RCC 7860 (cell line): Measurements from ENCODE around the gene CDC42EP2.

Source experiments
- DNase-seq: peaks from one replicate; pipeline ENCODE4 v3.0.0-alpha.2; 2015; ENCODE audit warnings: low spot score
- FAIRE-seq: peaks from 2 replicates; lab custom pipeline; 2012; peaks lifted over from hg19 to GRCh38; lab: Jason Lieb, UNC

CDC42EP2 gene

DNA sequence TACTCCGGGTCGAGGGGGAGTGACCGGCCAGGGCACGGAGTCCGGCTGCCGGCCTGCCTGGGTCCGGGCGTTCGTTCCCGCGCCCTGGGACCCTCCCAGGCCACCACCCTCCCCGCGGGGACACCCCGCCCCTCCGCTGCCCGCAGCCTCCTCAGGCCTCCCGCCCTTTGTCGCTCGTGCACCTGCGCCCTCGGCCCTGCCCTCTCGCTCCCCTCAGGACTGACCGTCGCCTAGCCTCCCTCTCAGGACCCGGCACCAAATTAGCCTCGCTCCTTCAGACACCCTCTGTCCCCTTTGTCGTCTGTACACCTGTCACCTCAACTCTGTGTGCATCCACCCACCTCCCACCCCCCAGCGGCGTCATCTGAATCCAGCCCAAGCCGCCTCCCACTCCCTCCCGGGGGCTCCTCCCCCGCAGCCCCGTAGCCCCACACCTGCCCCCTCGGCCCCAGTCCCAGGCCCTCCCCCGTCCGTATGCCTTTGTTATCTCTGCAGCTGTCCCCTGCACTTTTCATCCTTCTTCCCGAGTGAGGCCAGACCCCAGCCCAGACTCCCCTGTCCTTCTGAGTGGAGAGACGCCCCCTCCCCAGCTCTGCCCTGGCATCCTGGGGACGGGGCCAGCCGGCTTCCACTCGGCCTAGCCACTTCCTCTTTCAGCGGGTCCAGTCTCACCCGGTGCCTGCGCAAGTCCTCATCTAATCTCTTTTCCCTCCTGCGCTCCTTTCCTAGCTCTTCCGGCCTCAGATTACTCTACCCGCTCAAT, 40.5 kb downstream of the CDC42EP2 start:
- DNase-seq (no peak), FAIRE-seq (no peak)

- FAIRE-seq: no peak
- no peak for DNase-seq
These were observed 41.2 kb downstream of the CDC42EP2 start for GRCh38 chr11:65355776-65356393.

GRCh38 chr11:65356394-65356972, 41.8 kb downstream of the CDC42EP2 start:
- no peak for DNase-seq
- FAIRE-seq: no peak

DNA sequence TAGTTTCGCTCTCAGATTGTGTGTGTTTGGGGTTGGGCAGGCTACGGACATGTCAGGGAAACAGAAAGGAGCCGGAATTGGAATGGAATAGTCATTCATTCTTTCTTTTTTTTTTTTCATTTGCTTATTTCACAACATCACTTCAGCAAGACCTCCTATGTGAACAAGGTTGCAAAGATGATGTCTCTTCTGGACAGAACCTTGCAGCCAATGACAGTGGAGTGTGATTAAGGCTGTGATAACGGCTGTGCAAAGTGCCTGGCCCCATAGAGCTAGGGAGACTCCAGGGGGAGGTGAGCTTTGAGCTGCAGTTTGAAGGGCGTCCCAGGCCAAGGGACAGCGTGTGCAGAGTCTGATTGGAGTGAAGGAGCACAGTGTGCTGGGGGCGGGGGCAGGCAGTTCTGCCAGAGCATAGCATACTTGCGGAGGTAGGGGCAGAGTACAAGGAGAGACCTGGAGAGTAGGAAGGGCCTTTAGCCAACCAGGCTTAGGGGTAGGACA, 43.2 kb downstream of the CDC42EP2 start:
- FAIRE-seq: no peak
- no peak for DNase-seq

DNA sequence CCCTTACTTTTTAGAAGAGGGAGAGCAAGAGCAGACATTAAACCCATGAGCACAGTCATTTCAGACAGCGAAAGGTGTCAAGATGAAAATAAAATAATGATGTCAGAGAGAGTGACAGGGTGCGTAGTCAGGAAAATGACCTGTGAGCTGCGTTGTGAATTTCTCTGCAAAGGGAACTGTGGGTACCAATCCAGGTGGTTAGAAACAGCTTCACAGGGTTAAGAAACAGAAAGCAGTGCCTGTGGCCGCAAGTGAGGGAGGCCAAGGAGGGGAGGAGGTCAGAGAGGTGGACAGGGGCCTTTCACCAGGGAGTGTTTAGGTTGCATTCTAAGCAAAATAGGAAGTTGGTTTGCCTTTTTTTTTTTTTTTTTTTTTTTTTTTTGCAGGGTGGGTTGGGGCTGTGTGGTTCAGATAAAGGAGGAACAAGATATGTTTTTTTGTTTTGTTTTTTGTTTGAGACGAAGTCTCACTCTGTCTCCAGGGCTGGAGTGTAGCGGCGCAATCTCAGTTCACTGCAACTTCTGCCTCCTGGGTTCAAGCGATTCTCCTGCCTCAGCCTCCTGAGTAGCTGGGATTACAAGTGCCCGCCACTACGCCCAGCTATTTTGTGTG, 47.8 kb downstream of the CDC42EP2 start:
- FAIRE-seq (no peak), DNase-seq (no peak)

DNA sequence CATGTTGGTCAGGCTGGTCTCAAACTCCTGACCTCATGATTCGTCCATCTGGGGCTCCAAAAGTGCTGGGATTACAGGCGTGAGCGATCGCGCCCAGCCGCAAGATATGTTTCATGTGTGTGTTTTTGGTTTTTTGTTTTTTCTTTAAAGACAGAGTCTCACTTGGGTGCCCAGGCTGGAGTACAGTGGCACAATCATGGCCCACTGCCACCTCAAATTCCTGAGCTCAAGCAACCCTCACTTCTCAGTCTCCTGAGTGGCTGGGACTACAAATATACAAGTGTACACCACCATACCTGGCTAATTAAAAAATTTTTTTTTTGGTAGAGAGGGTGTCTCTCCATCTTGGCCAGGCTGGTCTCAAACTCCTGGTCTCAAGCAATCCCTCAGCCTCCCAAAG, 48.3 kb downstream of the CDC42EP2 start:
- DNase-seq: no peak
- no peak for FAIRE-seq

DNA sequence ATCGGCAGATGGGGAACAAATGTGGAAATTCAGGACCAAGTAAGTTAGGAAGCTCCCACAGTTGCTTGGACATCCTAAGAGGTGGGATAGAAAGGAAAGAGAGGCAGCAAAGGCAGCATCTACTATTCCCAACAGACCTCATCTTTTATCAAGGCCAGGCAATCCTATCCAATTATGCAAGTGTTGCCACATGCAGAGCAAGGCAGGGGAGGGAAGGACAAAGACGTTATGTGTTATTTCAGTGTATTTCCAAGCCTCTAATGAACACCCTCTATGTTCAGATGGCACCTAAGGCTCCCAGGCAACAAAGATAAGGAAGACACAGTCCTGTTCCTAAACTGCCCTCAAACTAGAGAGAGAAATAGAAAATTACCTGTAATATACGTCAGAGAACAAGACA, 49.1 kb downstream of the CDC42EP2 start:
- FAIRE-seq (no peak), DNase-seq (no peak)

- FAIRE-seq (no peak), DNase-seq (peak; percentile 78)
These were observed 51.7 kb downstream of the CDC42EP2 start for GRCh38 chr11:65366340-65366773.

DNA sequence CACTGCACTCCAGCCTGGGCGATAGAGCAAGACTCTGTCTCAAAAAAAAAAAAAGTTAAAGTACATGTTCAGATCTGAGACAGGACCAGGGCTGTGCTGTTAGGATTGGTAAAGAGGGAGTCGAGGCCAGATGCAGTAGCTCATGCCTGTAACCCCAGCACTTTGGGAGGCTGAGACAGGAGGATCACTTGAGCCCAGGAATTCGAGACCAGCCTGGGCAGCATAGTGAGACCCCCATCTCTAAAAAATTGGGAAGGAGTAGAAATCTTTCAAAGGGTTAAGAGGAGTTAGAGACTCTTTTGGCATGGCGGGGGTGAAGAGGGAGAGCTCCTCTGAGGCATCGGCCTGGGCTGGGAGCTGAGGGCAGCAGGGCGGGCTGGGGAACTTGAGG, 56.0 kb downstream of the CDC42EP2 start:
- DNase-seq (no peak), FAIRE-seq (no peak)
